Measurements from ENCODE around the gene MVP.

DNA sequence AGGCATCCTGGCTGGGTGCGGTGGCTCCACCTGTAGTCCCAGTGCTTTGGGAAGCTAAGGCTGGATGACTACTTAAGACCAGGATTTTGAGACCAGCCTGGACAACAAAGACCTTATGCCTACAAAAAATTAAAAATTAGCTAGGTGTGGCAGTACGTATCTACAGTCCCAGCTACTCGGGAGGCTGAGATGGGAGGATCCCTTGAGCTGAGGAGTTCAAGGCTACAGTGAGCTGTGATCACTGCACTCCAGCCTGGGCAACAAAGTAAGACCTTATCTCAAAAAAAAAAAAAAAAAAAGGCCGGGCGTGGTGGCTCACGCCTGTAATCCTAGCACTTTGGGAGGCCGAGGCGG lies 6.1 kb downstream of the MVP start:
- TF ChIP-seq, protein P1, sequence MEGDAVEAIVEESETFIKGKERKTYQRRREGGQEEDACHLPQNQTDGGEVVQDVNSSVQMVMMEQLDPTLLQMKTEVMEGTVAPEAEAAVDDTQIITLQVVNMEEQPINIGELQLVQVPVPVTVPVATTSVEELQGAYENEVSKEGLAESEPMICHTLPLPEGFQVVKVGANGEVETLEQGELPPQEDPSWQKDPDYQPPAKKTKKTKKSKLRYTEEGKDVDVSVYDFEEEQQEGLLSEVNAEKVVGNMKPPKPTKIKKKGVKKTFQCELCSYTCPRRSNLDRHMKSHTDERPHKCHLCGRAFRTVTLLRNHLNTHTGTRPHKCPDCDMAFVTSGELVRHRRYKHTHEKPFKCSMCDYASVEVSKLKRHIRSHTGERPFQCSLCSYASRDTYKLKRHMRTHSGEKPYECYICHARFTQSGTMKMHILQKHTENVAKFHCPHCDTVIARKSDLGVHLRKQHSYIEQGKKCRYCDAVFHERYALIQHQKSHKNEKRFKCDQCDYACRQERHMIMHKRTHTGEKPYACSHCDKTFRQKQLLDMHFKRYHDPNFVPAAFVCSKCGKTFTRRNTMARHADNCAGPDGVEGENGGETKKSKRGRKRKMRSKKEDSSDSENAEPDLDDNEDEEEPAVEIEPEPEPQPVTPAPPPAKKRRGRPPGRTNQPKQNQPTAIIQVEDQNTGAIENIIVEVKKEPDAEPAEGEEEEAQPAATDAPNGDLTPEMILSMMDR (IDR thresholded peaks at IDR 0.05): no peak
- TF ChIP-seq POLR2AphosphoS5 (IDR thresholded peaks at IDR 0.05; ENCODE audit: insufficient read depth in 1 of 2, low read depth in 1 of 2): no peak
